Dedifferentiated amniotic fluid mesenchymal stem cell (primary cell): Measurements from ENCODE around the gene DCAF7.

Source experiments
- DNase-seq: peaks from one replicate; pipeline ENCODE4 v3.0.0-alpha.2; 2016; ENCODE audit errors: extremely low spot score

The DCAF7 gene, protein sequence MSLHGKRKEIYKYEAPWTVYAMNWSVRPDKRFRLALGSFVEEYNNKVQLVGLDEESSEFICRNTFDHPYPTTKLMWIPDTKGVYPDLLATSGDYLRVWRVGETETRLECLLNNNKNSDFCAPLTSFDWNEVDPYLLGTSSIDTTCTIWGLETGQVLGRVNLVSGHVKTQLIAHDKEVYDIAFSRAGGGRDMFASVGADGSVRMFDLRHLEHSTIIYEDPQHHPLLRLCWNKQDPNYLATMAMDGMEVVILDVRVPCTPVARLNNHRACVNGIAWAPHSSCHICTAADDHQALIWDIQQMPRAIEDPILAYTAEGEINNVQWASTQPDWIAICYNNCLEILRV

DNA sequence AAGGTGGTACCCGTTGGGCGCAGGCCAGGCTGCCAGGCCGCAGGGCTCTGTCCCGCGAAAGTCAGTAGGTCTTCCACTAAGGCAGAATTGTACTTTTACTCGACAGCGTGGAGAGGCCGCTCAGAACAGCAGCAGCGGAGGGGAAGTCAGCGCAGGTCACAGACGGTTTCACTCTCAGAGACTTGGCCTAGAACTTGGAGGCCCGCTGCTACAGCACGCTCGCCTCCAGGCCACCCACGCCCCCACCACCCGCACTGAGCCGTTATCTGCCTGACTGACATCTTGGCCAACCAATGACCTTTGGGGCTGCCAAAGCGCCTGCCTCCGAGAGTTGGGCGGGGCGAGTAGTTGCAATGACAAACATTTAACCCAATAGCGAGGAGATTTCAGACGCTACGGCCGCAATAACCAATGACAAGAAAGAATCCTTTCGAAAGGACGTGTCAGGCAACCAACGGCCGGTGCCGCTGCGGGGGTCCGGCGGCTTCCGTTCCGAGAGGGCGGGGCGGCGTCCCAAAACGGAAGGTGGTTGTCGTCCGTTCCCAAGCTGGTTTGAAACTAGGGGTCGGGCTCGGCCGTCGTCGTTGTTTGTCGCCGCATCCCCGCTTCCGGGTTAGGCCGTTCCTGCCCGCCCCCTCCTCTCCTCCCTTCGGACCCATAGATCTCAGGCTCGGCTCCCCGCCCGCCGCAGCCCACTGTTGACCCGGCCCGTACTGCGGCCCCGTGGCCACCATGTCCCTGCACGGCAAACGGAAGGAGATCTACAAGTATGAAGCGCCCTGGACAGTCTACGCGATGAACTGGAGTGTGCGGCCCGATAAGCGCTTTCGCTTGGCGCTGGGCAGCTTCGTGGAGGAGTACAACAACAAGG, at the start of gene DCAF7:
TSS of gene DCAF7 (plus strand) at position 532 of the 871 bp plus-strand sequence. CDS start at position 733, 201 bp downstream.
- peak; percentile 100 for DNase-seq

DNA sequence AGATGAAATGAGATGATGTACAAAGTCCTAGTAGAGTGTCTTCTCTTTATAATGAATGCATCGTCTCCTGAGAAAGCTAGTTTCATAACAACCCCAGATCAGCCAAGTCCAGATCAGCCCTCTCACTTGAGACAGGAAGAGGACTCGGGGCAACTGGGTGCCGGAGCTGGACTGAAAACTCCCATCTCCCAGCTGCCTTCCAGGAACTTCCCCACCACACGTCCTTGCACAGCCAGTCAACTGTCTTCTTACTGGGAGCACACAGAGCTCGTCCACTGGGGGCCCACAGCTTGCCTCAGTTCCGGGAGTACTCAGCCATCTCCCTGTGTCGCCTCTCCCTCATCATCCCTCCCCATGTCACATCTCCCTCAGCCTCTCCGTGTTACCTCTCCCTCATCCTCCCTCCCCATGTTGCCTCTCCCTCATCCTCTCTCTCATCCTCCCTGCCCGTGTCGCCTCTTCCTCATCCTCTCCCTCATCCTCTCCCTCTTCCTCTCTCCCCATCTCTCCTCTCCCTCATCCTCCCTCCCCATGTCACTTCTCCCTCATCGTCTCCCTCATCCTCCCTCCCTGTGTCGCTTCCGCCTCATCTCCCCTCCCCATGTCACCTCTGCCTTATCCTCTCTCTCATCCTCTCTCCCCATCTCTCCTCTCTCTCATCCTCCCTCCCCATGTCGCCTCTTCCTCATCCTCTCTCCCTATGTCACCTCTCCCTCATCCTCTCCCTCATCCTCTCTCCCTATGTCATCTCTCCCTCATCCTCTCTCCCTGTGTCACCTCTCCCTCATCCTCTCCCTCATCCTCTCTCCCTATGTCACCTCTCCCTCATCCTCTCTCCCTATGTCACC, 49.5 kb upstream of the DCAF7 start:
- no peak for DNase-seq

DNA sequence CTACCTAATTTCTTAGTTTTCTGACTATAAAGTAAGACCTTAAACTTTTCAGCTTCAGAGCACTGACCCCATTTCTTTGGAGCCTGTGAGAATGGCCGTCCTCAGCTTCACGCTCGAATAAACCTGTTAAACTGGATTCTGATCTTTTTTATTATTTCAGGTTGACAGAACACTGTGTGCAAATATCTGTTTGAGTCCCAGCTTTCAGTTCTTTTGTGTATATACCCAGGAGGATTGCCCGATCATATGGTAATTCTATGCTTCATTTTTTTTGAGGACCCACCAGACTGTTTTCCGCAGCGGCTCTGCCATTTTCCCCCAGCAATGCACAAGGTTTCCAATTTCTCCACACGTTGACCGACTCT, 47.0 kb upstream of the DCAF7 start:
- DNase-seq = no peak

- no peak for DNase-seq
Measured at GRCh38 chr17:63504261-63504660, 46.0 kb upstream of the DCAF7 start.

DNA sequence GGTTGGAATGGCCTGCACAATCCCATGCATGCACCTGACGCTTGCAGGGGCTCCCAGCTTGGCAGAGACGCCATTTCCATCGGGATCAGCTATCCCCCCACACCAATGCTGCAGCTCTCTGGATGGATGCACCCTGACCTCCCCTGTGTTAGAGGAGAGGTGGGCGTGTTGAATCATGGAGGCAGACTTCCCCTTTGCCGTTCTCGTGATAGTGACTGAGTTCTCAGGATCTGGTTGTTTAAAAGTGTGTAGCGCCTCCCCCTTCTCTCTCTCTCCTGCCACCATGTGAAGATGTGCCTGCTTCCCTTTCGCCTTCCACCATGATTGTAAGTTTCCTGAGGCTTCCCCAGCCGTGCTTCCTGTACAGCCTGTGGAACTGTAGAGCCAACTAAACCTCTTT, 44.9 kb upstream of the DCAF7 start:
- DNase-seq = no peak

- no peak for DNase-seq
Measured at GRCh38 chr17:63506627-63507026, 43.6 kb upstream of the DCAF7 start.

DNA sequence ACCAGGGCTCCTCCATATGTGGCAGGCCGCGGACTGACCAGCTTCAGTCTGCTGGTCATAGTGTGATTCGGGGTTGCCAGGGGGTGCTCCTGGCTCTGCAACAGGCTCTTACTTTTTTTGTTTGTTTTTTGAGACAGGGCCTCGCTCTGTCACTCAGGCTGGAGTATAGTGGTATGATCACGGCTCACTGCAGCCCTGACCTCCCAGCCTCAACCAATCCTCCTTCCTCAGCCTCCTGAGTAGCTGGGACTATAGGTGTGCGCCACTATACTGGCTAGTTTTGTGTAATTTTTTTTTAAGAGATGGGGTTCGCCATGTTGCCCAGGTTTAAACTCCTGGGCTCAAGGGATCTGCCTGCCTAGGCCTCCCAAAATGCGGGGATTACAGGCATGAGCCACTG, 38.9 kb upstream of the DCAF7 start:
- DNase-seq = no peak

- DNase-seq = no peak
Measured at GRCh38 chr17:63512388-63512787, 37.9 kb upstream of the DCAF7 start.

GRCh38 chr17:63512896-63513644, 37.2 kb upstream of the DCAF7 start:
- no peak for DNase-seq

DNA sequence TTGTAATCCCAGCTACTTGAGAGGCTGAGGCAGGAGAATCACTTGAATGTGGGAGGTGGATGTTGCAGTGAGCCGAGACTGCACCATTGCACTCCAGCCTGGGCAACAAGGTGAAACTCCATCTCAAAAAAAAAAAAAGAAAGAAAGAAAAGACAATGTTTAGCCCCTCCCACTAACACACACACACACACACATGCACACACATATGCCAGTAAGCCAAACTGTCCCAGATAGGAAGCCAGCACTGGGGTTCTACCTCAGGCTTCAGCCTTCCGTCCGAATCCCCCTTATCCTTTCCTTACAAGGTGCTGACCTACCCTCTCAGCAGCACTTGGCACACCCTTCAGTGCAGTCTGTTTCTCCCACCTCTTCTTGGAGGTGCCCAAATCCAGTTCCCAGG, 35.8 kb upstream of the DCAF7 start:
- no peak for DNase-seq

DNA sequence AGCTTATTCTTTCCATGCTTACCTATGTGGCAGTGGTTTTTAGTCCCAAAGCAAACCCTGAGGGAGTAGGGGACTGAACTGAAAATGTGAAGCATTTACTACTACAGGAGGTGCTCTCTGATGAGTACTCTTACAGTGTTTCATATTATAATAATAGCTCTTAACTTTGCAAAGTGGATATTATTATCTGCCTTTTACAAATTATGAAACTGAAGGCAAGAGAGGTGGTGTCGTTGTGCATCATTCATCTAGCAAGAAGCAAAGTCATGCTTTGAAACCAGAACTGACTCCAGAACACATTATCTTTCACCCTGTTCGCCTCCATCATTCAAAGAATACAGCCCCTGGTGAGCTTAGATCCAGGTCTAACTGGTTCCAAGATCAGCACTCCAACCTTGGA, 35.3 kb upstream of the DCAF7 start:
- DNase-seq = no peak

- DNase-seq = no peak
Measured at GRCh38 chr17:63515426-63515825, 34.9 kb upstream of the DCAF7 start.

DNA sequence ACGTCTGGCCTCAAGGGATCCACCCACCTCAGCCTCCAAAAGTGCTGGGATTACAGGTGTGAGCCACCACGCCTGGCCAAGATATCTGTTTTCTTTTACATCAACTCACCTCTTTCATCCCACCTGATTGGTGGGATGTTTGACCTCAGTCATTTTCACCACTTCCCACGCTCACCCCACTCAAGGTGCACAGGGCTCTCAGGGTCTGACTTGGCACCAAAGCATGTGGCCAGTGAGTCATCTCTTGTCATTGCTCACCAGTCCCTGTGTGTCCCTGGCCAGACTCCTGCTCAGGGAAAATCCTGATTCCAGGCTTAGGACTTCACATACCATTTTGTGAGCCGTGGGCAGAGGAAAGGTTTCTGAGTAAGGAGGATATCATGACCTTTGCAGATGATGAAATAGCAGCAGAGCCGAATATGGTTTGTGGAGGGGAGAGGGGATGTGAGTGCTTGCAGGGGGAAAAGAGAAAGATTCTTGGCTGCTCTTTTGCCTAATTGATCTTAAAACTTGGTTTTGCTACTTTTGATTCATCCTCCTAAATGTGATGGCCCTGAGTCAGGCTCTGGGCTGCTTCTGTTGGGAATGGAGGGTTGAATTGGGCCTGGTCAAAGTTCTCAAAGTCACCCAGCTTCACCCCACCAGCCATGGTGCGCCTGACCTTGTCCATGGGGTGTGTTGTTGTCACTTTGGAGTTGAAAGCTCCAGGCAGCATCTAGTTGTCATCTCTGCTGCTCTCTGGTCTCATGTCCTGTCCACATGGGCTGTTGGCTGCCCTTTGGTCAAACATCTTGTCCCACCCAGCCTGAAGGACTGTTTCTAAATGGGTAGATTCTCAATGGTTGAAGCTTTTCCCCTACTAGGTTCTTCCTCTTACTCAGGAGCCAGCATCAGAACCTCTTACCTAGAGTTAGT, 33.1 kb upstream of the DCAF7 start:
- DNase-seq = no peak

- no peak for DNase-seq
Measured at GRCh38 chr17:63517825-63518534, 32.3 kb upstream of the DCAF7 start.

- DNase-seq = no peak
Measured at GRCh38 chr17:63519116-63519881, 31.0 kb upstream of the DCAF7 start.

DNA sequence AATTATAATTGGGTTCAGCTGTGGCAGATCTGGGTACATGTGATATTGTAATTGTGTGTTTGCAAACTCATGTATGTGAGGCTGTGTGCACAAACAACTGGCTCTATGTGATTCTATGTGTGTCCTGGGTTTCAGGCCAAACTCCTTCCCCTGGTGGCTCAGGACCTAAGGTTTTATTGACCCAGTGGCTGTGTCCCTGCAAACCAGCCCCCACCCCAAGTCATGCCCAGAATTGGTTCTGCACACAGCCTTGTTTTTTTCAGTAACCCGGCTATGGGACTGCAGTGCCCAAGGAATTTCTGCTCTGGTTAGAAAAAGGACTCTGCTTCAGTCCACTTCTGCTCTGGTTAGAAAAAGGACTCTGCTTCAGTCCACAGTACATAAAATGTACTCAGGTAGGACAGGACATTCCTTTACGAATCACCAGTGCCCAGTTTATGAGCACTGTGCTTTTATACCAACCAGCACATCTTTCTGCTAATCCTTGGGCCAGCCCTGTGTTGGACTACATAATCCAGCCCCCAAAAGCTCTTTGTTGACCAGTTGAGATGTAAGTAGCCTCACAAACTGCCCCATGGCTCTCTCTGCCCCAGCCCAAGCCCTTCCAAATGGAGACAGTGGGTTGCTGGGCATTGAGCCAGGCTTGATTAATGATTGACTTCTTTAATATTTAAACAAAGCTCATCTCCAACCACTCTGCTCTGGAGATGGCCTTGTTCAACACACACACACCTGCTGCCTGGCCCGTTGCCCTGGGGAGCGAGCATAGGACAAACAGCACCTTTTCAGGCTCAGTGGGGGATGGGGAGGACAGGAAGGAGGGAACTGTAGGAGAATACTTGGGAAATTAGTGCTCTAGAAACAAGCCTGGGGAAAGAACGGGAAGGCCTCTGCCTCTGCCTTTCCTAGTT, 30.1 kb upstream of the DCAF7 start:
- DNase-seq = no peak

DNA sequence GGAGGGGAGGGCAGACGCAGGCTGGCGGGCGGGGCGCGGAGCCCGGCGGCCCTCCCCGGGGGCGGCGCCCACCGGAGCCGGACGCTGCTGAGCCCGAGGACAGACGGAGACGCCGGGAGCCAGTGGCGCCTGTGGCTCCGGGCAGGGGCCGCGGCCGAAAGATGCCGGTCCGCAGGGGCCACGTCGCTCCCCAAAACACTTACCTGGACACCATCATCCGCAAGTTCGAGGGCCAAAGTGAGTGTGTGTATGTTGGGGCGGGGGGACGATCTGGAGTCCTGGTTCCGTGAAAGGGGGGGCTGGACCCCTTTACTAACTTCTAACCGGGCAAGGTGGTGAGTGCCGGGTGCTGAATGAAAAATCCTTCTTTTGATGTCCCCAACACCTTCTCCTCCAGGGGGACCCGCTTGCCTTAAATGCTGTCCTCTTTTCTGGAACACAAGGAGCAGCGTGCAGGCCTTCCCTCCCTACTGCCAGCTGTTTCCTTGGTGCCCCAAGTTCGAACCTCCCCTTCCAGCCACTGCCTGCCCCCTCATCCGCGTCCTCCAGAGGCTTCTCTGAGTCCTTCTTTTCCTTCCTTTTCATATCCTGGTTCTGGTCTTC, 26.9 kb upstream of the DCAF7 start, which contains the start of gene KCNH6:
TSS of gene KCNH6 (plus strand) at position 106 of the 603 bp plus-strand sequence. CDS start at position 162, 56 bp downstream.
- no peak for DNase-seq
